Panc1 (cell line): ENCODE results near the gene TMEM164. TPM values are rescaled to one million over a fixed set of nuclear protein-coding genes. Genes with fewer than 3 reads are reported as not detected.

Experiments used
- ATAC-seq: fragments of 200-7000 bp; cut with Tn5 transposase; 2 replicates; pipeline ENCODE4 v1.9.1; 2020; ENCODE audit warnings: mild to moderate bottlenecking, moderate library complexity
- BruUV-seq: library from RNA; stranded (reverse); fragments of 400-500 nt; replicated peaks from 2 replicates; lab custom pipeline; 2021; lab: Mats Ljungman, UMichigan
- CTCF ChIA-PET: fragments of 300-600 bp; sonication (Branson Sonifier 250); formaldehyde crosslinking; loops from one replicate; lab custom pipeline; 2022; ENCODE audit warnings: antibody characterized with exemption; lab: Charles Lee
- POLR2A ChIA-PET: fragments of 300-600 bp; sonication (Branson Sonifier 250); formaldehyde crosslinking; loops from one replicate; lab custom pipeline; 2022; ENCODE audit warnings: antibody characterized with exemption; lab: Charles Lee
- DNase-seq: peaks from one replicate; pipeline ENCODE4 v3.0.0-alpha.2; 2010; ENCODE audit warnings: low read depth, low spot score
- H3K27ac ChIP-seq: 2 replicates; pipeline ENCODE4 v1.5.1; 2011; ENCODE audit warnings: mild to moderate bottlenecking, low read length, inconsistent platforms
- H3K27me3 ChIP-seq: fragments of 200-500 bp; sonication (Bioruptor generic); 2 replicates; pipeline ENCODE4 v1.6.0; 2014; ENCODE audit warnings: low read length, inconsistent platforms; ENCODE audit not compliant: control insufficient read depth, insufficient read depth
- H3K36me3 ChIP-seq: fragments of 200-500 bp; sonication (Bioruptor generic); 2 replicates; pipeline ENCODE4 v1.5.1; 2014; ENCODE audit warnings: inconsistent platforms, mild to moderate bottlenecking, low read length, moderate library complexity; ENCODE audit not compliant: control insufficient read depth, insufficient read depth
- H3K4me1 ChIP-seq: 2 replicates; pipeline ENCODE4 v1.5.1; 2011; ENCODE audit warnings: inconsistent platforms, mild to moderate bottlenecking, low read length, moderate library complexity; ENCODE audit not compliant: control insufficient read depth, insufficient read depth
- H3K4me3 ChIP-seq, 2 experiments: 2 replicates each; pipeline ENCODE4 v1.5.1; 2011 to 2012; ENCODE audit warnings: low read depth in 2 of 2, low read length in 2 of 2, mild to moderate bottlenecking in 2 of 2, inconsistent platforms in 1 of 2, moderate library complexity in 1 of 2
- H3K9me3 ChIP-seq: fragments of 200-500 bp; sonication (Bioruptor generic); 2 replicates; pipeline ENCODE4 v1.5.1; 2014; ENCODE audit warnings: low read depth, mild to moderate bottlenecking, inconsistent platforms, low read length, moderate library complexity; ENCODE audit not compliant: control insufficient read depth, insufficient read depth
- POLR2AphosphoS5 ChIP-seq: IDR thresholded peaks from 2 replicates; pipeline ENCODE4 v1.6.1; 2012; ENCODE audit warnings: mild to moderate bottlenecking, low read depth, low read length, moderate library complexity
- REST ChIP-seq, 2 experiments: IDR thresholded peaks; 2 replicates each; pipeline ENCODE4 v1.6.1; 2011 to 2012; ENCODE audit warnings: low read depth in 2 of 2, control low read depth in 1 of 2, low read length in 1 of 2, mild to moderate bottlenecking in 1 of 2, moderate library complexity in 1 of 2; ENCODE audit not compliant: insufficient read depth in 1 of 2
- SIN3A ChIP-seq: IDR thresholded peaks from 2 replicates; pipeline ENCODE4 v1.6.1; 2012; ENCODE audit warnings: low read depth, mild to moderate bottlenecking, low read length, moderate library complexity, borderline replicate concordance; ENCODE audit not compliant: insufficient read depth
- TCF7L2 ChIP-seq: IDR thresholded peaks from 2 replicates; pipeline ENCODE4 v1.6.1; 2011; ENCODE audit warnings: mild to moderate bottlenecking, low read depth, low read length, inconsistent platforms
- in situ Hi-C: cut with HindIII; loops from 2 replicates; pipeline ENCODE4 v1.10.0; 2016; ENCODE audit warnings: low sequenced_read_pairs, low pct_unique_long_range_greater_than_20kb
- intact Hi-C: fragments of 100-400 bp; cut with micrococcal nuclease; formaldehyde crosslinking; loops from one replicate; pipeline ENCODE4 v1.10.0; 2022; ENCODE audit not compliant: unreplicated experiment
- total RNA-seq: library from RNA; stranded (reverse); gene quantifications from one replicate; pipeline ENCODE4 v1.2.1, GENCODE V29; 2021; ENCODE audit not compliant: unreplicated experiment
- TF ChIP-seq, protein P1 (sequence below): fragments of 450-650 bp; IDR thresholded peaks from 2 replicates; pipeline ENCODE4 v1.5.1; 2017; ENCODE audit warnings: mild to moderate bottlenecking

Gene TMEM164
- total RNA-seq, 1 experiment from 2014 or later, result 32.8 TPM

DNA sequence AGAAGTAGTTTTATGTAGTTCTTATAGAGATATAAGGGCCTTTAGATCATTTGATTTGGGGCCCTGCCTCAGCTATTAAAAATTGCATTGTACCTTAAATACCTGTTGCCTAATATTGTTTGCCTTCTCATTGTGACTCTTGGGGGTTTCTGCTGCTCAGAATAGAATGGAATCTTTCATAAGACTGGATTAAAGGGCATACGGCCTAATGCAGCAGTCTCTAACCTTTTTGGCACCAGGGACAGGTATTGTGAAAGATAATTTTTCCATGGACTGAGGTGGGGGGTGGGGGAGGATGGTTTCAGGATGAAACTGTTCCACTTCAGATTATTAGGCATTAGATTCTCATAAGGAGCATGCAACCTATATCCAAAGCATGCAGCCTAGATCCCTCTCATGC is 46.2 kb downstream of the TMEM164 start:
- Histone ChIP-seq H3K36me3 (no peaks in the 10 kb centered on the region), H3K4me1 (no peaks in the 10 kb centered on the region), H3K27me3 (no peaks in the 10 kb centered on the region), H3K9me3 (no peaks in the 10 kb centered on the region), H3K27ac (no peak overlapping the region), H3K4me3 (no peak overlapping the region)
- ChIA-PET CTCF (no interaction called here), POLR2A (no interaction called here)
- intact Hi-C loops, result no loop called here
- ATAC-seq (no peak), DNase-seq (no peak)
- TF ChIP-seq TCF7L2 (no peak), SIN3A (no peak), REST (IDR thresholded peaks at IDR 0.05; ENCODE audit: insufficient read depth in 1 of 2, low read depth in 2 of 2, low read length in 1 of 2) (no peak), POLR2AphosphoS5 (no peak)
- TF ChIP-seq, protein P1, sequence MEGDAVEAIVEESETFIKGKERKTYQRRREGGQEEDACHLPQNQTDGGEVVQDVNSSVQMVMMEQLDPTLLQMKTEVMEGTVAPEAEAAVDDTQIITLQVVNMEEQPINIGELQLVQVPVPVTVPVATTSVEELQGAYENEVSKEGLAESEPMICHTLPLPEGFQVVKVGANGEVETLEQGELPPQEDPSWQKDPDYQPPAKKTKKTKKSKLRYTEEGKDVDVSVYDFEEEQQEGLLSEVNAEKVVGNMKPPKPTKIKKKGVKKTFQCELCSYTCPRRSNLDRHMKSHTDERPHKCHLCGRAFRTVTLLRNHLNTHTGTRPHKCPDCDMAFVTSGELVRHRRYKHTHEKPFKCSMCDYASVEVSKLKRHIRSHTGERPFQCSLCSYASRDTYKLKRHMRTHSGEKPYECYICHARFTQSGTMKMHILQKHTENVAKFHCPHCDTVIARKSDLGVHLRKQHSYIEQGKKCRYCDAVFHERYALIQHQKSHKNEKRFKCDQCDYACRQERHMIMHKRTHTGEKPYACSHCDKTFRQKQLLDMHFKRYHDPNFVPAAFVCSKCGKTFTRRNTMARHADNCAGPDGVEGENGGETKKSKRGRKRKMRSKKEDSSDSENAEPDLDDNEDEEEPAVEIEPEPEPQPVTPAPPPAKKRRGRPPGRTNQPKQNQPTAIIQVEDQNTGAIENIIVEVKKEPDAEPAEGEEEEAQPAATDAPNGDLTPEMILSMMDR, result no peak
- no TSS peak for BruUV-seq
- in situ Hi-C loops, result no loop called here

GRCh38 chrX:110050386-110050785 is 47.5 kb downstream of the TMEM164 start:
- DNase-seq (no peak), ATAC-seq (no peak)
- no peaks in the 10 kb centered on the region for H3K4me1 ChIP-seq
- POLR2A ChIA-PET, result no interaction called here
- TF ChIP-seq POLR2AphosphoS5, result no peak
- TF ChIP-seq, protein P1, result no peak
- no peak for TF ChIP-seq SIN3A
- TF ChIP-seq REST (IDR thresholded peaks at IDR 0.05; ENCODE audit: insufficient read depth in 1 of 2, low read depth in 2 of 2, low read length in 1 of 2), result no peak
- TF ChIP-seq TCF7L2, result no peak
- H3K27ac ChIP-seq, result no peak overlapping the region
- no peaks in the 10 kb centered on the region for H3K27me3 ChIP-seq
- intact Hi-C loops (no loop called here), in situ Hi-C loops (no loop called here)
- CTCF ChIA-PET, result no interaction called here
- BruUV-seq, result no TSS peak
- no peak overlapping the region for H3K4me3 ChIP-seq
- H3K36me3 ChIP-seq, result no peaks in the 10 kb centered on the region
- no peaks in the 10 kb centered on the region for H3K9me3 ChIP-seq
